Right lobe of liver (tissue), 6 donors: ENCODE data around the gene AMPH. TPM values are rescaled to one million over a fixed set of nuclear protein-coding genes. Genes with fewer than 3 reads are reported as not detected.

Experiments used
- ATAC-seq, 4 donors: fragments of 200-7000 bp; cut with Tn5 transposase; one replicate each; pipeline ENCODE4 v1.9.1; 2020; ENCODE audit warnings: mild to moderate bottlenecking in 4 of 4, moderate library complexity in 4 of 4
- DNase-seq, 3 donors: peaks; one replicate each; pipeline ENCODE4 v3.0.0-alpha.2; 2020
- H3K27ac ChIP-seq, 3 donors: fragments of 200-600 bp; one replicate each; pipeline ENCODE4 v1.8.0; 2022
- H3K27me3 ChIP-seq, 2 donors: fragments of 200-600 bp; one replicate each; pipeline ENCODE4 v1.8.0; 2022
- H3K36me3 ChIP-seq, 4 donors: fragments of 200-600 bp; sonication (generic) in 1 of 4; one replicate each; pipeline versions ENCODE4 v1.5.1 to v1.8.0; 2017 to 2022; ENCODE audit warnings: control low read depth in 1 of 4
- H3K4me1 ChIP-seq, 4 donors: fragments of 200-600 bp; sonication (generic) in 1 of 4; one replicate each; pipeline versions ENCODE4 v1.5.1 to v1.8.0; 2017 to 2022; ENCODE audit warnings: control low read depth in 1 of 4
- H3K4me3 ChIP-seq, 3 donors: fragments of 200-600 bp; one replicate each; pipeline ENCODE4 v1.8.0; 2022
- H3K9me3 ChIP-seq, 4 donors: fragments of 200-600 bp; sonication (generic) in 1 of 4; one replicate each; pipeline versions ENCODE4 v1.5.1 to v1.8.0; 2017 to 2022; ENCODE audit warnings: control low read depth in 1 of 4
- POLR2A ChIP-seq: fragments of 450-650 bp; IDR thresholded peaks from one replicate; pipeline ENCODE4 v1.6.1; 2017; ENCODE audit warnings: antibody characterized with exemption, mild to moderate bottlenecking
- WGBS: methylation state at CpG from one replicate; pipeline ENCODE4 v1.1.6; 2018; ENCODE audit warnings: low coverage, low lambda C conversion rate; ENCODE audit not compliant: insufficient coverage; ENCODE audit errors: missing lambda C conversion rate; 5-methylcytosine and 5-hydroxymethylcytosine counted together
- intact Hi-C, 2 donors: fragments of 100-400 bp; cut with DNase I; formaldehyde crosslinking; loops; one replicate each; pipeline versions ENCODE4 v1.11.2 to v1.14.1; 2022
- total RNA-seq, 6 experiments: library from RNA; depleted of rRNA in 2 of 6; stranded (reverse); fragments of >200 nt in 2 of 6; fragmentation: NEBNext Ultra II Directional in 3 of 6; extraction: Animal tissue kit (Norgen Biotek cat#: 25700) in 3 of 6; gene quantifications; one replicate each; pipeline versions ENCODE4 v1.1.0 to v1.2.4, GENCODE V29; 2016 to 2023
- TF ChIP-seq, protein P1 (sequence below), 4 donors: fragments of 200-600 bp in 3 of 4; fragments of 450-650 bp in 1 of 4; IDR thresholded peaks; one replicate each; pipeline versions ENCODE4 v1.5.1 to v1.8.0; 2016 to 2022; ENCODE audit warnings: antibody characterized with exemption in 4 of 4, mild to moderate bottlenecking in 2 of 4
- donor health status: DM: no; HTN: yes; CAD: no.
- donor health status: DM: no; HTN: no; CAD: no.
- donor health status: DM: no; HTN: no; CAD: no.
- donor health status: DM: no; HTN: yes; CAD: no.
- donor health status: DM: no; HTN: yes; CAD: no.

The AMPH gene
- total RNA-seq, 6 experiments from 2014 or later, result 0.20 to 0.67 (median 0.39) TPM

DNA sequence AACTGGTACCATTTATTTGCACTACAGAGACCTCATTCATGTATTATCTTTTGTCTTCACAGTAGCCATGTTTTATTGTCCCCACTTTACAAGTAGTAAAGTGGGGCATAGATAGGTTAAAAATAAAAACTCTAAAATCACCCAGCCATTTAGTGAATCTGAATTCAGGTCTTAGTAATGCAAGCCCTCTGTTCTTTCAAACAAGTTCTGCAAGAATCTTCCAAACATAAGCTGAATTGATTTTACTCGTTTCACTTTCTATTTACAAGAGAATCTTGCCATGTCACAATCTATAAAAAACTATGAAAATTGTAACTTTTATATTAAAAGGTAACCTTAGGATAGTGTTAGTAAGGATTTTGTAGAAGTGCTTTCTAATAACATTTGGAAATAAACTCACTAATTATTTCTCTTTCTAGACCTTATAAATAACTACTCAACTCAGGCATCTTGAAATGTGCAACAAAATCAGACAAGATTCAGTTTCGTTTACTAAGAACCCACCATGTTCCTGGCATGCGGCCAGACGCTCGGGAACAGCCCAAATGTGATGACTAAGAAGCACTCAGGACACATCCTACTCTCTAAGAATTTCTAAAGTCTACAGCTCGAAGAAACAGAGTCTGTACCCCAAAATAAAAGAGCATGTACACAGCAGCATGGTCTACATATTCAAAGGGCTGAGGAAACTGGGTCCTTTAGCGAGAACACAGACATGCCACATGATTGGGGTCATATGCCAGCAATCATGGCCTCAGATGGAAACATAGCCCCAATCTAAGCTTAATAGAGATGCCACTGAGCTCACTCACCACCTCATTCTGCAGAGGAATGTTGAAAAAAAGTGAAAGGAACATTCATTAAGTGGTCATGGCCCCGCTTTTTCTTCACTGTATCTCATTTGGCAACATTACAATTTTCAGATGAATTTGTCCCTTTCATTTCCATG lies 167.6 kb downstream of the AMPH start:
- Histone ChIP-seq H3K4me1 (no peaks in the 10 kb centered on the region), H3K36me3 (no peaks in the 10 kb centered on the region), H3K27ac (no peak overlapping the region), H3K27me3 (no peaks in the 10 kb centered on the region), H3K4me3 (no peak overlapping the region), H3K9me3 (no peaks in the 10 kb centered on the region)
- 28% methylated on average over 8 of the region's 8 CpGs for WGBS
- DNase-seq, result peak in 2 of 3 donors; percentile 33 to 49
- intact Hi-C loops, result no loop called here
- peak in 1 of 4 donors; percentile 22 for ATAC-seq
- no peak for TF ChIP-seq POLR2A
- TF ChIP-seq, protein P1, sequence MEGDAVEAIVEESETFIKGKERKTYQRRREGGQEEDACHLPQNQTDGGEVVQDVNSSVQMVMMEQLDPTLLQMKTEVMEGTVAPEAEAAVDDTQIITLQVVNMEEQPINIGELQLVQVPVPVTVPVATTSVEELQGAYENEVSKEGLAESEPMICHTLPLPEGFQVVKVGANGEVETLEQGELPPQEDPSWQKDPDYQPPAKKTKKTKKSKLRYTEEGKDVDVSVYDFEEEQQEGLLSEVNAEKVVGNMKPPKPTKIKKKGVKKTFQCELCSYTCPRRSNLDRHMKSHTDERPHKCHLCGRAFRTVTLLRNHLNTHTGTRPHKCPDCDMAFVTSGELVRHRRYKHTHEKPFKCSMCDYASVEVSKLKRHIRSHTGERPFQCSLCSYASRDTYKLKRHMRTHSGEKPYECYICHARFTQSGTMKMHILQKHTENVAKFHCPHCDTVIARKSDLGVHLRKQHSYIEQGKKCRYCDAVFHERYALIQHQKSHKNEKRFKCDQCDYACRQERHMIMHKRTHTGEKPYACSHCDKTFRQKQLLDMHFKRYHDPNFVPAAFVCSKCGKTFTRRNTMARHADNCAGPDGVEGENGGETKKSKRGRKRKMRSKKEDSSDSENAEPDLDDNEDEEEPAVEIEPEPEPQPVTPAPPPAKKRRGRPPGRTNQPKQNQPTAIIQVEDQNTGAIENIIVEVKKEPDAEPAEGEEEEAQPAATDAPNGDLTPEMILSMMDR (IDR thresholded peaks at IDR 0.05), result no peak

DNA sequence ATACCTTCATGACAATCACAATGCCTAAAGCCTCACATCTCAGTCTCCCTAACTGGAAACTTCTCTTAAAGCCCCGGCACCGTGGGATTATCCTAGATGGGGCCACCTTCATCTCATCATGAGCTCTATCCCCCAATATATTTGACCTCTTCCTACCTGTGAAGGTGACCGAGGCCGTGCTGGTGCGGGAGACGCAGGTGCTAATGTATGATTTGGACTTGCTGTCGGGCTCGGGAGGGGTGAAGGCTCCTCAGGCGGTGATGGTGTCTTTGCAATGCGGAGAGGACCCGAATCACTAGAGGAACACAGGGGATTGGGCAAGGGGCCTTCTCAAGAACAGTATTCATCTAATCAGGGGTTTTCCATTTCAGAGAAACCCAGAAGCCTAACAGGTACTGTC lies 168.4 kb downstream of the AMPH start:
- whole genome bisulfite sequencing, result 86% methylated on average over 9 of the region's 11 CpGs
- Histone ChIP-seq H3K36me3 (no peaks in the 10 kb centered on the region), H3K27me3 (no peaks in the 10 kb centered on the region), H3K27ac (no peak overlapping the region), H3K9me3 (no peaks in the 10 kb centered on the region), H3K4me1 (no peaks in the 10 kb centered on the region), H3K4me3 (no peak overlapping the region)
- intact Hi-C loops, result no loop called here
- DNase-seq, result no peak
- ATAC-seq, result no peak
- TF ChIP-seq POLR2A, result no peak
- TF ChIP-seq, protein P1 (IDR thresholded peaks at IDR 0.05), result no peak

DNA sequence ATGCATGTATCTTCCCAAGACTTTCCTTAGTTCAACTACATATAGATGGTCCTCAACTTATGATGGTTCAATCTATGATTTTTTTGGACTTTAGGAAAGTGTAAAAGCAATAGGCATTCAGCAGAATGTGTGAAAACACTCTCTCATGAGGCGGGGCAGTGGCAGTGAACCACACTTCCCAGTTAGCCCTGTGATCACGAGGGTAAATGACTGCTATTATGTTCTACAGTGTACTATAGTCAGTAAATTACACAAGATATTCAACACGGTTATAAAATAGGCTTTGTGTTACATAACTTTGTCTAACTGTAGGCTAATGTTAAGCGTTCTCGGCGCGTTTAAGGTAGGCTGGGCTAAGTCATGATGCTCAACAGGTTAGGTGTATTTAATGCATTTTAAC lies 169.3 kb downstream of the AMPH start:
- H3K4me3 ChIP-seq, result no peak overlapping the region
- no peaks in the 10 kb centered on the region for H3K27me3 ChIP-seq
- no peaks in the 10 kb centered on the region for H3K36me3 ChIP-seq
- no peak overlapping the region for H3K27ac ChIP-seq
- WGBS, result 70% methylated on average over 7 of the region's 7 CpGs
- intact Hi-C loops, result no loop called here
- H3K4me1 ChIP-seq, result no peaks in the 10 kb centered on the region
- DNase-seq (no peak), ATAC-seq (no peak)
- no peak for TF ChIP-seq POLR2A
- TF ChIP-seq, protein P1 (IDR thresholded peaks at IDR 0.05), result no peak
- H3K9me3 ChIP-seq, result no peaks in the 10 kb centered on the region

DNA sequence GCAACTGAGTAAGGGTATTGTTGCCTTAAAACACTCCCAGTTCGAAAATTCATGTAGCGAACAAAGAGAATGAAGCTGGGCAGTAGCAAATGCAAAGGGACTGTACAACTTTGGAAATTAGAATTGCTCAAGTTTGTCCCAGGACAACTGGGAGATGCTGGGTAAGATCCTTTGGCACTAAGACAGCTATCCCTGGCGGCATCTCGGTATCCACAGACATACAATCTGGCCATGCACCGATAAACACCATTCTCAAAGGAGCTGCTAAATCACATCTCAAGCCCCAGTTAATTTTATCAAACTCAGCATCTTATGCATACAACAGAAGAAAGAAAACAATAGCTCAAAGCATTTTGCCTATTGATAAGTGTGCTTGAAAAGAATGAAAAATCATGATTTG lies 177.3 kb downstream of the AMPH start:
- no peak overlapping the region for H3K4me3 ChIP-seq
- H3K4me1 ChIP-seq, result no peaks in the 10 kb centered on the region
- 69% methylated on average over 5 of the region's 5 CpGs for WGBS
- H3K27me3 ChIP-seq, result no peaks in the 10 kb centered on the region
- H3K27ac ChIP-seq, result no peak overlapping the region
- ATAC-seq (no peak), DNase-seq (no peak)
- intact Hi-C loops, result no loop called here
- no peaks in the 10 kb centered on the region for H3K36me3 ChIP-seq
- TF ChIP-seq POLR2A, result no peak
- TF ChIP-seq, protein P1 (IDR thresholded peaks at IDR 0.05), result no peak
- no peaks in the 10 kb centered on the region for H3K9me3 ChIP-seq
